GM23248 (cell line): Measurements from ENCODE around the gene SMIM36.

Source experiments
- EZH2 ChIP-seq: fragments of 200-600 bp; sonication (generic); IDR thresholded peaks from 2 replicates; pipeline ENCODE4 v1.6.1; 2018; ENCODE audit warnings: antibody characterized with exemption, mild to moderate bottlenecking; ENCODE audit not compliant: insufficient read depth, poor library complexity, severe bottlenecking
- EZH2phosphoT487 ChIP-seq: fragments of 200-600 bp; sonication (generic); IDR thresholded peaks from 2 replicates; pipeline ENCODE4 v1.6.1; 2018; ENCODE audit warnings: antibody characterized with exemption, moderate library complexity, mild to moderate bottlenecking, low read depth; ENCODE audit not compliant: insufficient read depth

DNA sequence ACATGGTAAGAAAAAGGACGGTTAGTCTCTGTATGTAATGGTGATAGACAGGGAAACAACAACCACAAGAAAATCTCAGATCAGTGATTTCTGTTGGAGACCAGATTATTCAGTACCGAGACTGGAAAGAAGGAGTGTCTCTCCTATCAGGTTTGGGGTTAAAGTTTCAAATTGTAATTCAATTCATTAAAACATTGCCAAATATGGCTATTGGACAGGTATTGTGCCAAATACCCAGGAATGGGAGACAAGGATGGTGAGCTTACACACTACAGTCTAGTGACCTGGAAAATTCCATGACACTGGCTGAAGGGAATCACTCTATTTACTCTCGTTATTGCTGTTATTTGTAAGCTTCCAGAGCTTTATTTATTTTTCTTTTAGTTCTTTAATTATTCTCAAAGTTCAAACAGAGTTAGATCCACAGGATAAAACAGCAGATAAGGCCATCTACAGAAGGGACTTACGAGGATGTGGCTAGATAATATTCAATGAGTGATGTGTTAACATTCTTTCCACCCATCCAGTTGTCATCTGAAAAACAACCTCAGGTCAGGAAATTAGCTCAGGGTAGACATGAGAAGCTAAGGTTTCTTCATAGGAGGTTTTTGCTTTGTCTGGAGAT is 64.6 kb downstream of the SMIM36 start:
- TF ChIP-seq EZH2 (no peak), EZH2phosphoT487 (no peak)
